ENCODE measurements around the gene EYA2.
A peak's percentile ranks its signal among the peaks of the same experiment; 100 is the strongest.

EYA2 gene

GRCh38 chr20:47122560-47122959 is 227.9 kb downstream of the EYA2 start:
- no peak for DNase-seq

GRCh38 chr20:47124181-47124717 is 229.6 kb downstream of the EYA2 start:
- no peak for DNase-seq

GRCh38 chr20:47125508-47125757 is 230.8 kb downstream of the EYA2 start:
- no peak for DNase-seq

- DNase-seq = no peak
Observed at GRCh38 chr20:47125758-47126591, 231.3 kb downstream of the EYA2 start.

- DNase-seq = no peak
Observed at GRCh38 chr20:47126709-47127108, 232.1 kb downstream of the EYA2 start.

- no peak for DNase-seq
Observed at GRCh38 chr20:47127546-47127945, 232.9 kb downstream of the EYA2 start.

GRCh38 chr20:47127999-47128398 is 233.4 kb downstream of the EYA2 start:
- DNase-seq = no peak

- DNase-seq = no peak
Observed at GRCh38 chr20:47129306-47129705, 234.7 kb downstream of the EYA2 start.

GRCh38 chr20:47133809-47134456 is 239.3 kb downstream of the EYA2 start:
- DNase-seq = no peak

GRCh38 chr20:47136782-47137181 is 242.1 kb downstream of the EYA2 start:
- DNase-seq = no peak

- no peak for DNase-seq
Observed at GRCh38 chr20:47137231-47137870, 242.7 kb downstream of the EYA2 start.

GRCh38 chr20:47139934-47140535 is 245.4 kb downstream of the EYA2 start:
- no peak for DNase-seq

- DNase-seq = no peak
Observed at GRCh38 chr20:47141350-47141921, 246.8 kb downstream of the EYA2 start.

- no peak for DNase-seq
Observed at GRCh38 chr20:47141941-47142773, 247.5 kb downstream of the EYA2 start.

- DNase-seq = no peak
Observed at GRCh38 chr20:47142774-47143170, 248.1 kb downstream of the EYA2 start.

- DNase-seq = no peak
Observed at GRCh38 chr20:47143657-47144056, 249.0 kb downstream of the EYA2 start.

GRCh38 chr20:47144463-47144862 is 249.8 kb downstream of the EYA2 start:
- no peak for DNase-seq

- no peak for DNase-seq
Observed at GRCh38 chr20:47146686-47147085, 252.0 kb downstream of the EYA2 start.

GRCh38 chr20:47148059-47148458 is 253.4 kb downstream of the EYA2 start:
- no peak for DNase-seq

- DNase-seq = no peak
Observed at GRCh38 chr20:47149939-47150338, 255.3 kb downstream of the EYA2 start.

- DNase-seq = peak in 1 of 2 donors; percentile 31
Observed at GRCh38 chr20:47150403-47151152, 255.9 kb downstream of the EYA2 start.
